Activated T-cell treated with anti-CD3 and anti-CD28 coated beads, Interleukin-2, amount 50 U/mL, for 1 hour (primary cell): Measurements from ENCODE around the gene TMEM63B.
"Not testable (repeated sequence)": the region's sequence is repeated elsewhere in the genome, so short reads cannot be mapped to it uniquely, and the experiment has no call there.

Source experiments
- DNase-seq: peaks from one replicate; pipeline ENCODE4 v3.0.0-alpha.2; 2020

The TMEM63B gene

GRCh38 chr6:44117397-44118128 is 9.8 kb upstream of the TMEM63B start:
- no peak for DNase-seq

GRCh38 chr6:44119704-44120262 is 7.6 kb upstream of the TMEM63B start:
- no peak for DNase-seq

- no peak for DNase-seq
These were observed 6.5 kb upstream of the TMEM63B start for GRCh38 chr6:44120692-44121443.

GRCh38 chr6:44122801-44123200 is 4.6 kb upstream of the TMEM63B start:
- DNase-seq, result no peak

- no peak for DNase-seq
These were observed 3.8 kb upstream of the TMEM63B start for GRCh38 chr6:44123544-44123943.

- DNase-seq, result peak; percentile 67
These were observed 819 bp upstream of the TMEM63B start for GRCh38 chr6:44126320-44127149.

GRCh38 chr6:44128020-44128917 is 915 bp downstream of the TMEM63B start:
- DNase-seq, result peak; percentile 29

- DNase-seq, result no peak
These were observed 2.5 kb downstream of the TMEM63B start for GRCh38 chr6:44129841-44130322.

GRCh38 chr6:44131892-44132291 is 4.5 kb downstream of the TMEM63B start:
- no peak for DNase-seq

- no peak for DNase-seq
These were observed 5.1 kb downstream of the TMEM63B start for GRCh38 chr6:44132476-44132875.

GRCh38 chr6:44133003-44133931 is 5.9 kb downstream of the TMEM63B start:
- no peak for DNase-seq

- DNase-seq, result no peak
These were observed 6.8 kb downstream of the TMEM63B start for GRCh38 chr6:44133981-44134711.

GRCh38 chr6:44135173-44135758 is 7.9 kb downstream of the TMEM63B start:
- DNase-seq, result no peak

GRCh38 chr6:44135875-44136274 is 8.5 kb downstream of the TMEM63B start:
- no peak for DNase-seq

- no peak for DNase-seq
These were observed 11.5 kb downstream of the TMEM63B start for GRCh38 chr6:44138717-44139350.

GRCh38 chr6:44139351-44139743 is 12.0 kb downstream of the TMEM63B start:
- no peak for DNase-seq

GRCh38 chr6:44142835-44143234 is 15.5 kb downstream of the TMEM63B start:
- DNase-seq, result no peak

- no peak for DNase-seq
These were observed 16.4 kb downstream of the TMEM63B start for GRCh38 chr6:44143731-44144130.

GRCh38 chr6:44144536-44144935 is 17.2 kb downstream of the TMEM63B start:
- not testable (repeated sequence) for DNase-seq
